Body of pancreas (tissue), 4 donors: Measurements from ENCODE around the gene CFLAR.

Source experiments
- POLR2A ChIP-seq, 3 donors: fragments of 450-650 bp; IDR thresholded peaks; one replicate each; pipeline ENCODE4 v1.6.1; 2016; ENCODE audit warnings: antibody characterized with exemption in 3 of 3, mild to moderate bottlenecking in 2 of 3
- TF ChIP-seq, protein P1 (sequence below), 7 experiments: fragments of 450-650 bp in 4 of 7; fragments of 200-600 bp in 3 of 7; sonication (generic) in 3 of 7; IDR thresholded peaks; one replicate each; pipeline ENCODE4 v1.5.1; 2016 to 2019; ENCODE audit warnings: antibody characterized with exemption in 7 of 7

GRCh38 chr2:201200345-201200744, 84.4 kb downstream of the CFLAR start:
- TF ChIP-seq, protein P1, sequence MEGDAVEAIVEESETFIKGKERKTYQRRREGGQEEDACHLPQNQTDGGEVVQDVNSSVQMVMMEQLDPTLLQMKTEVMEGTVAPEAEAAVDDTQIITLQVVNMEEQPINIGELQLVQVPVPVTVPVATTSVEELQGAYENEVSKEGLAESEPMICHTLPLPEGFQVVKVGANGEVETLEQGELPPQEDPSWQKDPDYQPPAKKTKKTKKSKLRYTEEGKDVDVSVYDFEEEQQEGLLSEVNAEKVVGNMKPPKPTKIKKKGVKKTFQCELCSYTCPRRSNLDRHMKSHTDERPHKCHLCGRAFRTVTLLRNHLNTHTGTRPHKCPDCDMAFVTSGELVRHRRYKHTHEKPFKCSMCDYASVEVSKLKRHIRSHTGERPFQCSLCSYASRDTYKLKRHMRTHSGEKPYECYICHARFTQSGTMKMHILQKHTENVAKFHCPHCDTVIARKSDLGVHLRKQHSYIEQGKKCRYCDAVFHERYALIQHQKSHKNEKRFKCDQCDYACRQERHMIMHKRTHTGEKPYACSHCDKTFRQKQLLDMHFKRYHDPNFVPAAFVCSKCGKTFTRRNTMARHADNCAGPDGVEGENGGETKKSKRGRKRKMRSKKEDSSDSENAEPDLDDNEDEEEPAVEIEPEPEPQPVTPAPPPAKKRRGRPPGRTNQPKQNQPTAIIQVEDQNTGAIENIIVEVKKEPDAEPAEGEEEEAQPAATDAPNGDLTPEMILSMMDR (IDR thresholded peaks at IDR 0.05), result no peak
- no peak for TF ChIP-seq POLR2A (IDR thresholded peaks at IDR 0.05)
